HL-60 (cell line): ENCODE measurements around the gene ZAP70.

Source experiments
- DNase-seq, 2 experiments: peaks; one replicate each; pipeline ENCODE4 v3.0.0-alpha.2; 2010 to 2020; ENCODE audit warnings: low read depth in 1 of 2, low spot score in 1 of 2
- H3K27ac ChIP-seq: fragments of 250-450 bp; sonication (Bioruptor Pico); replicated peaks from 2 replicates; pipeline ENCODE4 v1.5.1; 2020; ENCODE audit warnings: mild to moderate bottlenecking, moderate library complexity
- H3K27me3 ChIP-seq: fragments of 250-450 bp; sonication (Bioruptor Pico); 2 replicates; pipeline ENCODE4 v1.5.1; 2021; ENCODE audit warnings: mild to moderate bottlenecking, moderate library complexity; ENCODE audit not compliant: insufficient read depth, poor library complexity, severe bottlenecking
- H3K4me3 ChIP-seq: replicated peaks from 2 replicates; pipeline ENCODE4 v1.5.1; 2011; ENCODE audit warnings: mild to moderate bottlenecking, control low read depth, low read length; ENCODE audit not compliant: insufficient read depth
- GABPA ChIP-seq: IDR thresholded peaks from 2 replicates; pipeline ENCODE4 v1.6.1; 2012; ENCODE audit warnings: low read depth
- POLR2AphosphoS5 ChIP-seq: IDR thresholded peaks from 2 replicates; pipeline ENCODE4 v1.6.1; 2012; ENCODE audit warnings: low read depth
- SPI1 ChIP-seq: IDR thresholded peaks from 2 replicates; pipeline ENCODE4 v1.6.1; 2012; ENCODE audit warnings: low read depth, mild to moderate bottlenecking, borderline replicate concordance
- TF ChIP-seq, protein P1 (sequence below): IDR thresholded peaks from 2 replicates; pipeline ENCODE4 v1.6.1; 2012; ENCODE audit warnings: low read depth; ENCODE audit not compliant: insufficient replicate concordance
- TF ChIP-seq, protein P2 (sequence below): IDR thresholded peaks from one replicate; pipeline ENCODE4 v1.5.1; 2011; ENCODE audit warnings: low read length, control low read depth, inconsistent platforms; ENCODE audit not compliant: insufficient read depth

ZAP70 gene

DNA sequence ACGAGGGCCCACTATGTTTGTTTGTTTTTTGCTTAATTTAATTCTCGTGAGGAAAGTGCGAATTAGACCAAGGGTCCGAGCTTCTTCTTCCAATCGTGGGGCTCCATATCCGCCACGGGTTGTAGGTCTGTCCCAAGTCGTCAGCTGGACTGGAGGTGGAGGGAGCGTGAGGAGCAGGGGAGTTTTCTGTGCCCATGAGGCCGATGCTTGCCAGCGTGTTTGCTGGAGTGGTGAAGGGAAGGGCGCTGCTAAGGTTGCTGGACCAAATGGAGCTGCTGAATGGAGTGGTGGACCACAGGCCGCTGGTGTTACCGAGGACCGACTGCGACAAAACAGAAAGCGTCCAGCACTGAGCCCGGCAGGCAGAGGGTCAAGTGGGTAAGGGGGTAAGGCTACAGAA lies 43.7 kb downstream of the ZAP70 start:
- Histone ChIP-seq H3K27ac (no peak overlapping the region), H3K27me3 (no peaks in the 10 kb centered on the region), H3K4me3 (no peak overlapping the region)
- DNase-seq = no peak
- TF ChIP-seq, protein P1, sequence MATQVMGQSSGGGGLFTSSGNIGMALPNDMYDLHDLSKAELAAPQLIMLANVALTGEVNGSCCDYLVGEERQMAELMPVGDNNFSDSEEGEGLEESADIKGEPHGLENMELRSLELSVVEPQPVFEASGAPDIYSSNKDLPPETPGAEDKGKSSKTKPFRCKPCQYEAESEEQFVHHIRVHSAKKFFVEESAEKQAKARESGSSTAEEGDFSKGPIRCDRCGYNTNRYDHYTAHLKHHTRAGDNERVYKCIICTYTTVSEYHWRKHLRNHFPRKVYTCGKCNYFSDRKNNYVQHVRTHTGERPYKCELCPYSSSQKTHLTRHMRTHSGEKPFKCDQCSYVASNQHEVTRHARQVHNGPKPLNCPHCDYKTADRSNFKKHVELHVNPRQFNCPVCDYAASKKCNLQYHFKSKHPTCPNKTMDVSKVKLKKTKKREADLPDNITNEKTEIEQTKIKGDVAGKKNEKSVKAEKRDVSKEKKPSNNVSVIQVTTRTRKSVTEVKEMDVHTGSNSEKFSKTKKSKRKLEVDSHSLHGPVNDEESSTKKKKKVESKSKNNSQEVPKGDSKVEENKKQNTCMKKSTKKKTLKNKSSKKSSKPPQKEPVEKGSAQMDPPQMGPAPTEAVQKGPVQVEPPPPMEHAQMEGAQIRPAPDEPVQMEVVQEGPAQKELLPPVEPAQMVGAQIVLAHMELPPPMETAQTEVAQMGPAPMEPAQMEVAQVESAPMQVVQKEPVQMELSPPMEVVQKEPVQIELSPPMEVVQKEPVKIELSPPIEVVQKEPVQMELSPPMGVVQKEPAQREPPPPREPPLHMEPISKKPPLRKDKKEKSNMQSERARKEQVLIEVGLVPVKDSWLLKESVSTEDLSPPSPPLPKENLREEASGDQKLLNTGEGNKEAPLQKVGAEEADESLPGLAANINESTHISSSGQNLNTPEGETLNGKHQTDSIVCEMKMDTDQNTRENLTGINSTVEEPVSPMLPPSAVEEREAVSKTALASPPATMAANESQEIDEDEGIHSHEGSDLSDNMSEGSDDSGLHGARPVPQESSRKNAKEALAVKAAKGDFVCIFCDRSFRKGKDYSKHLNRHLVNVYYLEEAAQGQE = no peak
- TF ChIP-seq, protein P2, sequence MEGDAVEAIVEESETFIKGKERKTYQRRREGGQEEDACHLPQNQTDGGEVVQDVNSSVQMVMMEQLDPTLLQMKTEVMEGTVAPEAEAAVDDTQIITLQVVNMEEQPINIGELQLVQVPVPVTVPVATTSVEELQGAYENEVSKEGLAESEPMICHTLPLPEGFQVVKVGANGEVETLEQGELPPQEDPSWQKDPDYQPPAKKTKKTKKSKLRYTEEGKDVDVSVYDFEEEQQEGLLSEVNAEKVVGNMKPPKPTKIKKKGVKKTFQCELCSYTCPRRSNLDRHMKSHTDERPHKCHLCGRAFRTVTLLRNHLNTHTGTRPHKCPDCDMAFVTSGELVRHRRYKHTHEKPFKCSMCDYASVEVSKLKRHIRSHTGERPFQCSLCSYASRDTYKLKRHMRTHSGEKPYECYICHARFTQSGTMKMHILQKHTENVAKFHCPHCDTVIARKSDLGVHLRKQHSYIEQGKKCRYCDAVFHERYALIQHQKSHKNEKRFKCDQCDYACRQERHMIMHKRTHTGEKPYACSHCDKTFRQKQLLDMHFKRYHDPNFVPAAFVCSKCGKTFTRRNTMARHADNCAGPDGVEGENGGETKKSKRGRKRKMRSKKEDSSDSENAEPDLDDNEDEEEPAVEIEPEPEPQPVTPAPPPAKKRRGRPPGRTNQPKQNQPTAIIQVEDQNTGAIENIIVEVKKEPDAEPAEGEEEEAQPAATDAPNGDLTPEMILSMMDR = no peak
- TF ChIP-seq SPI1 (no peak), GABPA (no peak), POLR2AphosphoS5 (no peak)

DNA sequence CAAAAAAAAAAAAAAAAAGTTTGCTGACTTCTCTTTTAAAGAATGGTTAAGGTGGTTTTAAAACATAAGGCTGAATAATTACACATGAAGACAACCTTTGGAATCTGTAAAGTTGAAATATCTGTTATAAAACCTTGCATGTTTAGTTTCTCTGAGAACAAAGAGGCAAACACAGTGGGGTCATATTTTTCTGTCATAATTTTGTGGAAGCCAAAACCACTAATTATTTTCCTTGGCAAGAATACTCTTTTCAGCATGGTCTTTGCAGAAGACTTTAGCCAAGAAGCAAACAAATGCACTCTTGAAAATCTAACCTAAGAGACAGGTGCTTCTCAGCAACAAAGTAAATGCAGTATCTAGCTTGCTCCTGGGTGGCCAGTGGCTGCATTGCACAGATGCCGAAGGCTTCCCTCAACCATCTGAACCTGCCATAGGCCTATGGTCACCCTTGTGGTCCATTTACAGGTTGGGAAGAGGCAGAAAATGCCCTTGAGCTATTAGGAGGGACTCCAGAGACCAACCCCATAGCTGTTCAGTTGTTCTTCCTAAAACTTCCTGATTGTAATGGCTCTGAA lies 44.8 kb downstream of the ZAP70 start:
- TF ChIP-seq POLR2AphosphoS5 = no peak
- TF ChIP-seq, protein P2 = no peak
- TF ChIP-seq SPI1 = no peak
- TF ChIP-seq, protein P1 = no peak
- no peak for TF ChIP-seq GABPA
- H3K27me3 ChIP-seq = no peaks in the 10 kb centered on the region
- no peak overlapping the region for H3K27ac ChIP-seq
- no peak overlapping the region for H3K4me3 ChIP-seq
- DNase-seq = no peak

DNA sequence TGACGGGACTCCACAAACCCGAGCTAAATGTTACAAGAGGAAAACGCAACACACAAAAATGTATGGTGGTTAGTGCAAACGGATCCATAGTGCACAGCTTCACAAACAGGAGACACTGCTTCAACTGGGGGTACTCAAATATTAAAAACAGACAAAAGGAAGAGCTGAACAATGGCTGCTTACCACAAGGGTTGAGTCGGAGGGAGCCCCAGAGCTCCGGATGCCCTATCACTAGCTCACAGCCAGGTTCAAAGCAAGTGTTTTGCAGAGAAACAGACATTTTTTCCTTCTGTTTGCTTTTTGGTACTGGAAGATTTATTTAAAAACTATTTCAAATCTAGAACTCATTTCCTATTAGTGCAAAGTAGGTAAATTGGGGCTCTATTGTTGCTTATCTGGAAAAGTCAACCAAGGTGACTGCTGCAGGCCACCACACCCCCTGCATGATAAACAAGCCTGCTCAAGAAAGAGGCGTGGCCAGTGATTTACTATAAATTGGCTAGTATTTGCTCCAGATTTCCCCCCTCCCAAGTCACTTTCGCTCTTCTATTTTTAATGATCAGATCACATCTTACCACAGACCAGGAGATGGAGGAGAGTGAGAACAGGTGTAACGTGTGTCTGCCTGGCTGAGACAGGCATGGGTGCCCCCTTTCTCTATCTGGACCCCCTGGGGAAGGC lies 46.5 kb downstream of the ZAP70 start:
- no peak for TF ChIP-seq POLR2AphosphoS5
- TF ChIP-seq GABPA = no peak
- TF ChIP-seq, protein P2 = no peak
- no peak for TF ChIP-seq SPI1
- TF ChIP-seq, protein P1 = no peak
- no peak overlapping the region for H3K27ac ChIP-seq
- no peak for DNase-seq
- H3K4me3 ChIP-seq = no peak overlapping the region
- H3K27me3 ChIP-seq = no peaks in the 10 kb centered on the region
